ENCODE data around the gene LDHB.
"Not testable (repeated sequence)": the region's sequence is repeated elsewhere in the genome, so short reads cannot be mapped to it uniquely, and the experiment has no call there.

Gene LDHB
- total RNA-seq, result 15.9 to 28.9 reads per million in 2 donors

DNA sequence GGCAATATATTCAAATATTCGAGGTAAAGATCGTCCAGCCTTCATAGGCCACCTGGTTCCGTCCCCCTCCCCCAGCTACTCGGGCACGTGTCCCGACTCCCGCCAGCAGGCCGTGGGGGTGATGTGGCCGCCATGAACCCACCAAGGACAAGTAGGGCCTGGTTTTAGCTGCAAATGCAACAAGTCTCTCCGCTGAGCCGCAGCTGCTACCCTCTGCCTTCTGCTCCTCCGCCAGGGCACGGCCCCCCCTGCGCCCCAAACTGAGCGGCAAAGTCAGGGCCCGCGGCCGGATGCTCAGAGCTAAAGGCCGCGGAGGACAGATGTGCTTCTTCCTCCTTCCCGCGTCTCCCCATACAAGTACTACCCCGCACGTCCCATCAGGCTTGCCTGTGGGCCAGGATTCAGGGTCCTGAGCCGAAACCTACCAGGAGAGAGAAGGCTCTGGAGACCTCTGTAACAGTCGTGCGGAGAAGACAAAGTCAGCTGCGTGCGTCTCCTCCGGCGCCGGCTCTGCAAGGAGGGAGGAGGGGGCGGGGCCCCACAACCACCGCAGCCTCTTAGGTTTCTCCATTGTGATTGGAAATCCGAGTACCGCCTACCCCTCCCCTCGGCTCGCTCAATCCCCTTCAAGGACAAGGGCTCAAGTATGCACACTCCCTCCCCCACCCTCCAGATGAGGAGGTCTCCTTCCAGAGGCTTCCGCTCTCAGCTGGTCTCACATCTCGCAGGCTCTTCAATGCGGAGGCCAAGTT, at the start of gene LDHB:
TSS of gene LDHB (minus strand) at position 517 of the 752 bp plus-strand sequence. CDS start 3,171 bp downstream, outside the sequence.
- DNase-seq, result peak; percentile 61

DNA sequence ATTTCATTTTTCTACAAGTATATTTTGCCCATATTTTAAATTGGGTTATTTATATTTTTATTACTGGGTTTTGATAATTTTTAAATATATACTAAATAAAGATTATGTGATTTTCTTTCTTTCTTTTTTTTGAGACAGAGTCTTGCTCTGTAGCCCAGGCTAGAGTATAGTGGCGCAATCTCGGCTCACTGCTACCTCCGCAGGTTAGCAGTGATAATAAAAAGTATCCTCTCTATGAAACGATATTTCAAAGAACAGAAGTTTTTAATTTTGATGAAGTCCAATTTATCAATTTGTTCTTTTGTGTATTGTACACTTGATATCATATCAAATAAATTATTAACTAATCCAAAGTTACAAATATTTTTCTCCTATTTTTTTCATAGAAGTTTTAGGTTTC, 47.2 kb upstream of the LDHB start:
- no peak for DNase-seq

DNA sequence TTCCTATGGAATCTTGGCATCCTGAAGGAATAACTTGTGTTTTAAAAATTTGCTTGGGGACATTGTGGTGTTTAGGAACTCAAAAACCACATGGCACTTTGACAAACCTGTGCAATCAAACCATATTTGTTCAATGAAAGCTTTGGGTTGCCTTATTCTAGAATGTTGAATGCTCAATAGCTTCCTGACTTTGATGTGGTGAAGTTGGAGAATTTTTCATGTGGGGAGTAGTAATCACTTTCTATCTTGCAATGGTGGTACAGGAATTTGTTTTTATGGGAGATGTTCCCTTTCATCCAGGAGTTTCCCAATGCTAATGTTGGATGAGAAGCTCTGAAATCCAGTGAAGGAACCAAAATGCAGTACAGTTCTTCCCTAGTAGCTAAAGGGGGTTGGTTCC, 42.2 kb upstream of the LDHB start:
- no peak for DNase-seq

GRCh38 chr12:21697904-21698630, 40.4 kb upstream of the LDHB start:
- DNase-seq, result no peak

DNA sequence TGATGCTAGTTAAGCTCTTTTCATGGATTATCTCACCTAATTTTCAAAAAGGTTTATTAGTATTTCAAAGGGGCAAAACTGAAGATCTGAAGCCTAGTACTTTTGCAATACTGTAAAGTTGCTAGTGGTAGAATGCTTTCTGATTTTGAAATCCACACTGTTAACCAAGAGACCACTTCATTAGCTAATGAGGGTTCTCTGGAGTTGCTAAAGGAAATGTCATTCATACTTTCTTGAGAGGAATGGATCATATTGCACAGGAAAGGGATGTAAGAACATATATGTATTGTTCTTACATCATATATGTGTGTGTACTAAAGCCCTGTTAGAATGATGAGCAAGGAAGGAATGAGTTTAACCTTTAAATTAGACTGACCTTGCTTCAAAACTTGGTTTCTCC, 39.0 kb upstream of the LDHB start:
- DNase-seq, result no peak

GRCh38 chr12:21695986-21696385, 38.3 kb upstream of the LDHB start:
- DNase-seq, result no peak

- no peak for DNase-seq
Measured at GRCh38 chr12:21694660-21695059, 37.0 kb upstream of the LDHB start.

GRCh38 chr12:21691515-21691914, 33.9 kb upstream of the LDHB start:
- DNase-seq, result no peak

DNA sequence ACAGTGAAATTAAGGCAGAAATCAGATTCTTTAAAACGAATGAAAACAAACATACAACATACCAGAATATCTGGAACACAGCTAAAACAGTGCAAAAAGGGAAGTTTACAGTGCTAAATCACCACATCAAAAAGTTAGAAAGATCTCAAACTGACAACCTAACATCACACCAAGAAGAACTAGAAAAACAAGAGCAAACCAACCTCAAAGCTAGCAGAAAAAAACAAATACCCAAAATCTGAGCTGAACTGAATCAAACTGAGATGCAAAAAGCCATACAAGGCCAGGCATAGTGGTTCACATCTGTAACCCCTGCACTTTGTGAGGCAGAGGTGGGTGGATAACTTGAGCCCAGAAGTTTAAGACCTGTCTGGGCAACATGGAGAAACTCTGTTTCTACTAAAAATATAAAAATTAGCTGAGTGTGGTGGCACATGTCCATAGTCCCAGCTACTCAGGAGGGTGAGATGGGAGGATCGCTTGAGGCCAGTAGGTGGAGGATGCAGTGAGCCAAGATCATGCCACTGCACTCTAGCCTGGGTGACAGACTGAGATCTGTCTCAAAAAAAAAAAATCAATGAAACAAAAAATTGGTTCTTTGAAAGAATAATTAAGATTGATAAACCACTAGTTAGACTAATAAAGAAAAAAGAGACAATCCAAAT, 33.2 kb upstream of the LDHB start:
- DNase-seq, result no peak

DNA sequence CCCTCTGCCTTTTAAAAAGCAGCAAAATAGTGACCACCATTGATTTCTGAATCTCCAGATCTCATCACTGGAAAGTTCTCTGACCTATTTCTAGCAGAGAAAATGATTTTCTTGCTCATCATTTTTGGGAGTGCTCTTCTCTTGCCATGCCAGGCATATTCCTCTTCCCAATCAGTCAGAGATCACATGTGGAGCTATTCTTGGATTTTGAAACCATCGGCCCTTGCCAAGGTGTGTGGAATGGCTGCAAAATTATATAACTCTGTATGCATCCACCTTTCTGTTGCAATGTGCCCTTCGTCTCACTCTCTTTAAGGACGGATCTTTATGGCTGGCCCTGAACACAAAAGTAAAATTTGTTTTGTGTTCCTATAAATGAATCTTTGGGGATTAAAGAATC, 25.5 kb upstream of the LDHB start:
- DNase-seq, result no peak

- DNase-seq, result no peak
Measured at GRCh38 chr12:21678959-21679358, 21.3 kb upstream of the LDHB start.

DNA sequence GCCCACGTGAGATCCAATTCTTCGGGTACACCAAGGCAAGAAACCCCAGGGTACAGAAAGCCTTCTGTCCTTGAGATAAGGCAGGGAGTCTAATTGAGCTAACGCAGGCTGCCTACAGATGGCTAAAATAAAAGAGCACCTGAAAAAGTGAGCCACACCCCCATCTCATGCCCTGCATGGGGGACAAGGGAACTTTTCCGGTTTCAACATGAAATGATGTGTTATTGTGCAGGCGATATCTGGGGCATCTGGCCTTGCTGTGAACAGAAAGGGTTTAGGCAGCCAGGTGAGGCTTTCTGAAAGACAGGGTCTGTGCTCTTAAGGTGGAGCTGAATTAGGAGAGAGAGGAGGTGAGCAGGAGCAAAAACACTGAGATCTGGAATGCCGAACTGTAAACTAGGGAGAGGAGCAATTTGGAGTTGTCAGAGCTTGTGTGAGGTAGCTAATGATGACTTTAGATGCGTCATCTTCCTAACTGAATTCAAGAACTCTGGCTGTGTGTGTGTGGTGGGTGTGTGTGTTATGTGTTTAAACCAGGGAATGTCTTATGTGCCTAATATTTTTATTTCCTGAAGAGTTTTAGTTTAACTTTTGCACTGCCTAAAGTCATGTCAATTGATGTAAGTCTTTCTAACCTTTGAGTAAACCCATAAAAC, 20.1 kb upstream of the LDHB start:
- DNase-seq, result no peak

DNA sequence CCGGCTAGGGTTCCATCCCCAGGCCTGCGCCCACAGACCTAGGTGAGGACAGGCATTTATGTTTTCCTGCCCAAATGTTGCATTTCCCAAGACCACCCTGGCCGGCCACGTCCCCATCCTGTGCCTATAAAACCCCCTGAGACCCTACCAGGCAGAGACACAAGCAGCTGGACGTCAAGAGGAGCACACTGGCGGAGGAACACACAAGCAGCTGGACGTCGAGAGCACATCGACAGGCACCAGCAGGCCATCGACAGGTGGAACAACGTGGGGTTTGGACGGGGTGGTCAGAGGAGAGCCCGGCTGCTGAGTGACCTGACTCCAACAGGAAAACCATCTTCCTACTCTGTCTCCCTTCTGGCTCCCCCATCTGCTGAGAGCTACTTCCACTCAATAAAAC, 19.6 kb upstream of the LDHB start:
- no peak for DNase-seq

DNA sequence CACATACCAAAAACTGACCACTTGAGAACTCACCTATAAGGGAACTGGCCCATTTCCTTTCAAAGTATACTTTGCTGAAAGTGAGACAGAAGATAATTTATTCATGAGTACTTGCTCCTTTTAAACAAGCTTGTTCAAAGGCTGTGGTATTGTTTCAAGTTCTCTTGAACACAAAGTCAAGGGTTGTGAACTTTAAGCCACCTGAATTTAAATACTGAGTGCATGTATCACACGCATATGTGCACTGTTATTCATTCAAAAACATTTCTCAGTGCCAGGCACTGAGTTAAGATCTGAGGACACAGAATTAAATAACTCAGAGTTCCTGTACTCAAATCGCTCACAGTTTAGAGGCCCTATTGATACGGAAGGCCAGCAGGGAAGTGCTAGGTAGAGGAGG, 19.1 kb upstream of the LDHB start:
- no peak for DNase-seq

DNA sequence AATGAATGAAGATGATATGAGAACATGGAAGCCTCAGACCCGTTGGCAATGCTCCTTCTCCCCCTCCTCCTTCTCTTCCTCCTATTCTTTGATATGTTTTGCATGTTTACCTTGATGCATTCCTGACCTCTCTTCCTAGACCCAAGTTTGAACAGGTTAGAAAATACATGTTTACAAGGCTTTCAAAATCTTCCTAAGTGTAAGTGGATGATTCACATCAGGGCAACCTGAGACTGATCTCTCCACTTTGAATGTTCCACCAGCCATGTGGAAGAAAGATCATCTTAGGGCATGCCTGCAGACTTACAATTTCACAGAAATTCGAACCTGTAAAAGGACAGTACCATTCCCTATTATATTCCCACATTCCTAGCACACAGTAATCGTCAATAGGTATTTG, 18.0 kb upstream of the LDHB start:
- no peak for DNase-seq

DNA sequence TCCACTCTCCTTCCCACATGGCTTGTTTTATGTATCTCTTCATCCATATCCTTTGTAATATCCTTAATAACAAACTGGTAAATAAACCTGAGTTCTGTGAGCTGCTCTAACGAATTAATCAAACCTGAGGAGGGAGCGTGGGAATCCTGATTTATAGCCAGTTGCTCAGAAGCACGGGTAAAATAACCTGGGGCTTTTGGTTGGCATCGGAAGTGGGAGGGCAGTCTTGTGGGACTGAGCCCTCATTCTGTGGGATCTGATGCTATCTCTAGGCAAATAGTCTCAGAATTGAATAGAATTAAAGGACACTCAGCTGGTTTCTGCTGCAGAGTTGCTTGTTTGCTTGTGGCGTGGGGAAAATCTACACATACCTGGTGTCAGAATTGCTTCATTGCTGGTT, 17.5 kb upstream of the LDHB start:
- no peak for DNase-seq

DNA sequence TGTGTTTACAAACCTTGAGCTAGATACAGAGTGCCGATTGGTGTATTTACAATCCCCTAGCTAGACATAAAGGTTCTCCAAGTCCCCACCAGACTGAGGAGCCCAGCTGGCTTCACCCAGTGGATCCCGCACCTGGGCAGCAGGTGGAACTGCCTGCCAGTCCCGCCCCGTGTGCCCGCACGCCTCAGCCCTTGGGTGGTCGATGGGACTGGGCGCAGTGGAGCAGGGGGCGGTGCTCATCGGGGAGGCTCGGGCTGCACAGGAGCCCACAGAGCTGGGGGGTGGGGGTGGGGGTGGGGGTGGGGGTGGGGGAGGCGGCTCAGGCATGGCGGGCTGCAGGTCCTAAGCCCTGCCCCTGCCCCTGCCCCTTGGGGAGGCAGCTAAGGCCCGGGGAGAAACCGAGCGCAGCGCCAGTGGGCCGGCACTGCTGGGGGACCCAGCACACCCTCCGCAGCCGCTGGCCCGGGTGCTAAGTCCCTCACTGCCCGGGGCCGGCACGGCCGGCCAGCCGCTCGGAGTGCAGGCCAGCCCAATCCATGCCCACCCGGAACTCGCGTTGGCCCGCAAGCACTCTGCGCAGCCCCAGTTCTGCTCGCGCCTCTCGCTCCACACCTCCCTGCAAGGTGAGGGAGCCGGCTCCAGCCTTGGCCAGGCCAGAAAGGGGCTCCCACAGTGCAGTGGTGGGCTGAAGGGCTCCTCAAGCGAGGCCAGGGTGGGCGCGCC, 16.3 kb upstream of the LDHB start:
- DNase-seq, result not testable (repeated sequence)

GRCh38 chr12:21672146-21672545, 14.5 kb upstream of the LDHB start:
- no peak for DNase-seq

DNA sequence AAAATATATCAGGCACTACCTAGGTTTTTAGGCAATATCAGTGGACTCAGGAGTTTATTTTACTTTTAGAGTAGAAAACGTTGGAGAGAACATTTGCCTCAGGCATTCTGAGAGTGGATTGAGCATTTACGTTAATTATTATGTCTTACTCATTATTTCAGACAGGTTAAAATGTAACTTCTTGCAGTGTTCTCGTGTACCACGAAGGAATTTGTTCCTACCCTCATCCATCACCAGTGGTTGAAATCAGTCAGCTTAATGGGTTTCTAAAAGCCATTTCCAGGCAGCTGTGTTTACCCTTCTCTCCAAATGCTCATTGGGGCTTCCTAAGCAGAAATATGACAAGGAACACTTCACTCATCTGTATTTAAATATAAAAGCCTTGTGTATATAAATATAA, 9.1 kb upstream of the LDHB start:
- no peak for DNase-seq

GRCh38 chr12:21665816-21666215, 8.2 kb upstream of the LDHB start:
- no peak for DNase-seq

GRCh38 chr12:21662122-21662792, 4.6 kb upstream of the LDHB start:
- DNase-seq, result no peak
